ENCODE measurements around the gene ALDH3A1.

ALDH3A1 gene

DNA sequence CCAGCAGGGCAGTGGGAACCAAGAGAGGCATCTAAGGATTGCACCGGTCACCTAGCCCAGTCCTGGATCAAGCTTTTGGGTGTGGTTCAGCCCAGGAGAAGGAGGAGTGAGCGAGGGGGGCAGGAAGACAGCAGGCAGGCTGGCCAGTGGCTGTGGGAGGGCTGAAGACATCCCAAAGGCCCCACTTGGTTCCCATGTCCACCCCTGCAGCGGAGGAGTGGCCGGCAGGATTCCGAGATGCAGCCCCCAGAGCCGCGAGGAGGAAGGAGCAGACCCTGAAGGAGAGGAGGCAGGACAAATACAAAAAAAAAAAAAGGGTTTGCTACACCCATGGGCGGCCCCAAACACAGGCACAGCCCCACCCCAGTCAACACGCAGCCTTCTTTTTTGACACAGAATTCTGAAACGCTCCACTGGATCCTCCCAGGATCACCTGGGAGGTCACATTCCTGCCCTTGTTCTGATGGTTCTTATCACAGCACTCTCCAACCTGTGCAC, 30.6 kb downstream of the ALDH3A1 start:
- DNase-seq (ENCODE audit: low read depth) = no peak
- no peak for TF ChIP-seq POLR2A (IDR thresholded peaks at IDR 0.05; ENCODE audit: extremely low read depth, insufficient read length)
- TF ChIP-seq MYC (IDR thresholded peaks at IDR 0.05; ENCODE audit: low read depth, low read length) = no peak
- TF ChIP-seq, protein P1, sequence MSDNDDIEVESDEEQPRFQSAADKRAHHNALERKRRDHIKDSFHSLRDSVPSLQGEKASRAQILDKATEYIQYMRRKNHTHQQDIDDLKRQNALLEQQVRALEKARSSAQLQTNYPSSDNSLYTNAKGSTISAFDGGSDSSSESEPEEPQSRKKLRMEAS (IDR thresholded peaks at IDR 0.05; ENCODE audit: low read depth, low read length) = no peak
- TF ChIP-seq, protein P2, sequence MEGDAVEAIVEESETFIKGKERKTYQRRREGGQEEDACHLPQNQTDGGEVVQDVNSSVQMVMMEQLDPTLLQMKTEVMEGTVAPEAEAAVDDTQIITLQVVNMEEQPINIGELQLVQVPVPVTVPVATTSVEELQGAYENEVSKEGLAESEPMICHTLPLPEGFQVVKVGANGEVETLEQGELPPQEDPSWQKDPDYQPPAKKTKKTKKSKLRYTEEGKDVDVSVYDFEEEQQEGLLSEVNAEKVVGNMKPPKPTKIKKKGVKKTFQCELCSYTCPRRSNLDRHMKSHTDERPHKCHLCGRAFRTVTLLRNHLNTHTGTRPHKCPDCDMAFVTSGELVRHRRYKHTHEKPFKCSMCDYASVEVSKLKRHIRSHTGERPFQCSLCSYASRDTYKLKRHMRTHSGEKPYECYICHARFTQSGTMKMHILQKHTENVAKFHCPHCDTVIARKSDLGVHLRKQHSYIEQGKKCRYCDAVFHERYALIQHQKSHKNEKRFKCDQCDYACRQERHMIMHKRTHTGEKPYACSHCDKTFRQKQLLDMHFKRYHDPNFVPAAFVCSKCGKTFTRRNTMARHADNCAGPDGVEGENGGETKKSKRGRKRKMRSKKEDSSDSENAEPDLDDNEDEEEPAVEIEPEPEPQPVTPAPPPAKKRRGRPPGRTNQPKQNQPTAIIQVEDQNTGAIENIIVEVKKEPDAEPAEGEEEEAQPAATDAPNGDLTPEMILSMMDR (IDR thresholded peaks at IDR 0.05; ENCODE audit: low read depth, low read length) = no peak
- no peak overlapping the region for H3K4me3 ChIP-seq (ENCODE audit: low read depth, low read length)

- DNase-seq (ENCODE audit: low read depth) = no peak
- TF ChIP-seq MYC (IDR thresholded peaks at IDR 0.05; ENCODE audit: low read depth, low read length) = no peak
- TF ChIP-seq, protein P2 (IDR thresholded peaks at IDR 0.05; ENCODE audit: low read depth, low read length) = no peak
- no peak for TF ChIP-seq POLR2A (IDR thresholded peaks at IDR 0.05; ENCODE audit: extremely low read depth, insufficient read length)
- TF ChIP-seq, protein P1 (IDR thresholded peaks at IDR 0.05; ENCODE audit: low read depth, low read length) = no peak
- H3K4me3 ChIP-seq (ENCODE audit: low read depth, low read length) = no peak overlapping the region
Observed at GRCh38 chr17:19717031-19717360, 31.1 kb downstream of the ALDH3A1 start.

GRCh38 chr17:19716108-19717030, 31.7 kb downstream of the ALDH3A1 start, which contains the start of gene SLC47A2:
Gene SLC47A2, minus strand, starts transcription at chr17:19716584. Its CDS starts 29 bp downstream, at chr17:19716555.
- no peak within 1 kb of the TSS for H3K4me3 ChIP-seq (ENCODE audit: low read depth, low read length)
- TF ChIP-seq, protein P2 (IDR thresholded peaks at IDR 0.05; ENCODE audit: low read depth, low read length) = no peak
- TF ChIP-seq POLR2A (IDR thresholded peaks at IDR 0.05; ENCODE audit: extremely low read depth, insufficient read length) (no peak), MYC (IDR thresholded peaks at IDR 0.05; ENCODE audit: low read depth, low read length) (no peak)
- TF ChIP-seq, protein P1 (IDR thresholded peaks at IDR 0.05; ENCODE audit: low read depth, low read length) = no peak
- DNase-seq (ENCODE audit: low read depth) = no peak

- no peak for DNase-seq (ENCODE audit: low read depth)
- no peak overlapping the region for H3K4me3 ChIP-seq (ENCODE audit: low read depth, low read length)
Observed at GRCh38 chr17:19714542-19715411, 33.3 kb downstream of the ALDH3A1 start.

GRCh38 chr17:19713901-19714361, 34.2 kb downstream of the ALDH3A1 start:
- no peak overlapping the region for H3K4me3 ChIP-seq (ENCODE audit: low read depth, low read length)
- no peak for DNase-seq (ENCODE audit: low read depth)
- TF ChIP-seq MYC (IDR thresholded peaks at IDR 0.05; ENCODE audit: low read depth, low read length) (no peak), POLR2A (IDR thresholded peaks at IDR 0.05; ENCODE audit: extremely low read depth, insufficient read length) (no peak)
- TF ChIP-seq, protein P2 (IDR thresholded peaks at IDR 0.05; ENCODE audit: low read depth, low read length) = no peak
- TF ChIP-seq, protein P1 (IDR thresholded peaks at IDR 0.05; ENCODE audit: low read depth, low read length) = no peak

More at GRCh38 chr17:19714542-19715411, 33.3 kb downstream of the ALDH3A1 start:
- TF ChIP-seq, protein P2 (IDR thresholded peaks at IDR 0.05; ENCODE audit: low read depth, low read length) = no peak

Data from NB4 (cell line).